Measurements from ENCODE around the gene ZNF609.
"Not testable (repeated sequence)": the region's sequence is repeated elsewhere in the genome, so short reads cannot be mapped to it uniquely, and the experiment has no call there.

The ZNF609 gene

GRCh38 chr15:64586259-64586870 lies 126.0 kb downstream of the ZNF609 start:
- no peak for DNase-seq

GRCh38 chr15:64586984-64587383 lies 126.6 kb downstream of the ZNF609 start:
- DNase-seq = no peak

DNA sequence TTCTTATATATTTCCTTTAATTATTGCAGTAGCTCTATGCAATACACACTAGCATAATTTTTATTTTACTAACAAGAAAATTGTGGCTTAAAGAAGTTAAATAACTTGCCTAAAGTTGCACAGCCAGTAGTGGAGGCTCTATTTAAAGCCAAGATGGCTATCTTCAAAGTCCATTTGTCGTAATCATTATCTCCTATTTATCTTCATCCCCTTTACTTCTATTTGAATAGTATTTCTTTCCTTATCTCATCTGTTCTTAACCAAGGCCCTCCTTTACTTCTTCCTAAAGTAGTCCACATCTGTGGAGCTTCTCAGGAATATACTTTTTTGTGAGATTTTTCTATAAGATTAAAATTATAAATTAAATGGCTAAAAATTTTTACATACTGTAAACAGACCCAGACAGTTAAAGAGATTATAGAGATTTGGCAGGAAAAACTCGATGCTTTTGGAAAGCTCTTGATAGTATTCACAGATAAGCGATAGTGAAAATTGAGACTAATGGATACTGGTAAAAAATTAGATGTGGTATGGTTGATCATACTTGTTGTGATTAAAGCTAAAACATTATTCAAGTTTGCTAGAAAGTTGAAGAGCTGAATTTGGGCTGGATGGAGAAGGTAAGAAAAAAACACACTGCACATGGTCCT lies 129.2 kb downstream of the ZNF609 start:
- no peak for DNase-seq

DNA sequence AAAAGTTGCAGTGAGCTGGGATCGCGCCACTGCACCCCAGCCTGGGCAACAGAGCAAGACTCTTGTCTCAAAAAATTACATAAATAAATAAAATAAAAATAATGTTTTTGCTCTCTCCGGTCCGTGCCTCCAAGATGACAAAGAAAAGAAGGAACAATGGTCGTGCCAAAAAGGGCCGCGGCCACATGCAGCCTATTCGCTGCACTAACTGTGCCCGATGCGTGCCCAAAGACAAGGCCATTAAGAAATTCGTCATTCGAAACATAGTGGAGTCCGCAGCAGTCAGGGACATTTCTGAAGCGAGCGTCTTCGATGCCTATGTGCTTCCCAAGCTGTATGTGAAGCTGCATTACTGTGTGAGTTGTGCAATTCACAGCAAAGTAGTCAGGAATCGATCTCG lies 132.5 kb downstream of the ZNF609 start:
- DNase-seq = not testable (repeated sequence)

DNA sequence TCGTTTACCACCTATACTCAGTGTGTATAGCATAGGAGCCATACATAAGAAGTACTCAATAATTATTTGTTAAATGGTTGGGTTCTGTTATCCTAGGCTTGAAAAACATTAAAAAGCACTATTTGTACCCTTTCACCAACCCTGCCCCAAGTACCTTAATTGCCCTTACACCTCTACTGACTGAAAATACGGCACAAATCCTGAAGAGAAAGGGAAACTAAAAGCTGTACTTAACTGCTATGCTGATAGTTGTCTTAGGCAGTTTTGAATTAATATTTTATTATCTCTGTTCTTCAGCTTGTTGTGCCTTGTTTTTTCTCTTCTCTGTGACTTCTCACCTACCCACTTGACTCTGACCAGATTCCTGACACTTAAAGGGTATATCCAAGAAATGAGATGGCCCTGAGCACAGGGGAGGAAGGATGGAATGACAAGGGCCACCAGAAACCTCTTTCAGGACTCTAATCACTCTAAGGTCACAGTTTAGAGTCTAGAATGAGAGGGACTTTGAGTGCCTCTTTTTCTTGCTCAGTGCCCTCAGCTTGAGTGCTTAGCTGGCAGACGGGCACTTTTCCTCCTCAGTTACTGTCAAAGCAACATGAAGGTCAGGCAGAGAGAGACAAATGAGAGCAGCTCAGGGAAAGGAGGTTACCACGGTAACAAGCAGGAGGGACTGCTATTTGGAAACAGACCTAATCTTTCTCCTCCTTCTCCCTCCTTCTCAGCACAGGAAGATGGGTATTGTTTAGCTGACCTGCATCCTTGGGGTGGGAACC lies 136.5 kb downstream of the ZNF609 start:
- peak in 1 of 5 donors; percentile 56 for DNase-seq

GRCh38 chr15:64597477-64597822 lies 137.1 kb downstream of the ZNF609 start:
- peak in 1 of 5 donors; percentile 16 for DNase-seq

DNA sequence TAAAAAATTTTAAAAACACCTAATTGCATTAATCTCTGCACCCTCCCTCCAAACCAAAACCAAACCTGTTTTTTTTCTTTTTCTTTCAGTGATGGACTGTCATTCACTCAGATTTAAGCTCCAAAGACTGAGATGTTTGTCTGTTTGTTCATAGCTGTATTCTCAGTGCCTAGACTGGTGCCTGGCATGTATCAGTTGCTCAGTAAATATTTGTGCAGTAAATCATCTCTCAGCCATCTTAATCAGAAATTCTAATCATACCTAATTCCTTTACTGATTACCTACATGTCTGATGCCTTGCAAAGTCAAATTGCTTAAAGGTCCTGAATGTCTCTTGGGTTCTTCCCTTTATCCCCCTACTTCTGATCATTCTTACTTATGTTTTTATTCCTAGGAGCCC lies 138.8 kb downstream of the ZNF609 start:
- no peak for DNase-seq

DNA sequence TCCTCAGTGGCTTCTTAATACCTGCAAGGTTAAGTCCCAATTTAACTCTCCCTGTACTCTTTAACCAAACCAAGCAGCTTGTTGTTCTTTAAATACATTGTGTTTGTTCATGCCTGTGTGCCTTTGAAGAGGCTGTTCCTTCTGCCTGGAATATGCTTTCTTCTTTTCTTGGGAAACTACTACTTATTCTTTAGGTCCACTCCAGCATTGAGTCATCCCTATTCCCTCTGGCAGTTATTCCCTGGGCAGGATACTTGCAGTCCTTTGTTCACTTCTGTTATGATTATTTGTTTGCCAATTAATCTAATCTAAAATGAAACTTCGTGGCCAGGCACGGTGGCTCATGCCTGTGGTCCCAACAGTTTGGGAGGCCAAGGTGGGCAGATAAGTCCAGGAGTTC lies 139.3 kb downstream of the ZNF609 start:
- DNase-seq = no peak

GRCh38 chr15:64600794-64601193 lies 140.4 kb downstream of the ZNF609 start:
- no peak for DNase-seq

GRCh38 chr15:64604319-64604718 lies 143.9 kb downstream of the ZNF609 start:
- DNase-seq = no peak

DNA sequence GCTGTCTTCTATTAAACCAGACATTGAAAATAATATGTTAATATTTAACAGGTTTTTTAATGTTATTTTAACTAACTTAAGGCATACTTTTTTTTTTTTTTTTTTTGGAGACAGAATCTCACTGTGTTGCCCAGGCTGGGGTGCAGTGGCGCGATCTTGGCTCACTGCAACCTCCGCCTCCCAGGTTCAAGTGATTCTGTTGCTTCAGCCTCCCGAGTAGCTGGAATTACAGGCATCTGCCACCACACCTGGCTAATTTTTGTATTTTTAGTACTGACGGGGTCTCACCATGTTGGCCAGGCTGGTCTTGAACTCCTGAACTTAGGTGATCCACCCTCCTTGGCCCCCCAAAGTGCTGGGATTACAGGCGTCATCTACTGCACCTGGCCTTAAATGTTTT lies 147.0 kb downstream of the ZNF609 start:
- DNase-seq = not testable (repeated sequence)

GRCh38 chr15:64610257-64610919 lies 150.0 kb downstream of the ZNF609 start:
- DNase-seq = no peak

- DNase-seq = no peak
These were observed 150.8 kb downstream of the ZNF609 start for GRCh38 chr15:64611085-64611725.

DNA sequence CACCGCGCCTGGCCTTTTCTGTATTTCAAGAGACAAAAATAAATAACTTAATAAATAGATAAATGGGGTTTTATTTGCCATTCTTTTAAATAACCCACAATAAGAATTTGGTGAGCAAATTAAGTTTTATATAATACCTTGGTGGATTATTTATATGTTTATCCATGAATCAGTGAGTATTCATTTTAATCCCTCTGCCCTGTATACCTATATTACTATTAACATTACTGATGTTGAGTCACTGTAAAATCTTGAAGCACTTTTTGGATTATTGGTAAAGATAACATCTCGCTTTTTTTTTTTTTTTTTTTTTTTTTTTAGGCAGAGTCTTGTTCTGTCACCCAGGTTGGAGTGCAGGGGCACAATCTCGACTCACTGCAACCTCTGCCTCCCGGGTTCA lies 154.1 kb downstream of the ZNF609 start:
- DNase-seq = no peak

DNA sequence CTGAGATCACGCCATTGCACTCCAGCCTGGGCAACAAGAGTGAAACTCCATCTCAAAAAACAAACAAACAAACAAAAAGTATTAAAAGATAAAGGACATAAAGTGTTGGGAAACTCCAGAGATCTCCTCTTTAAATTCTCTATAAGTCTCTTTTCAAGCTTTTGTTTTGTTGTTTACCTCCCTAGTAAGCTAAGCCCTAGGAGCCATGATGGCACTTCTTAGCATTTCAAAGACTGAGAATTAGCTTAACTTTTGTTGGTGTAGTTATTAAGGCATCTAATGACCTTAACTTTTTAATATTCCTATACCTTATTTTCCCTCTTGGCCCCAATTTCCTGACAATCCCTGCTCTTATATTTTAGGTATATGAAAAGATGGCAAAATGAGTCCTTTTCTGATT lies 157.3 kb downstream of the ZNF609 start:
- DNase-seq = no peak

- no peak for DNase-seq
These were observed 157.8 kb downstream of the ZNF609 start for GRCh38 chr15:64618138-64618537.

- DNase-seq = no peak
These were observed 158.2 kb downstream of the ZNF609 start for GRCh38 chr15:64618540-64618939.

- no peak for DNase-seq
These were observed 159.8 kb downstream of the ZNF609 start for GRCh38 chr15:64619880-64620839.

- DNase-seq = no peak
These were observed 160.7 kb downstream of the ZNF609 start for GRCh38 chr15:64621056-64621455.

- peak; percentile 15 to 67 (median 27) for DNase-seq
These were observed 162.3 kb downstream of the ZNF609 start for GRCh38 chr15:64622410-64623260.
